GM21526 (cell line): ENCODE results near the gene GBF1.

ENCODE experiments used
- ATAC-seq: cut with Tn5 transposase; IDR thresholded peaks from one replicate; pipeline ENCODE4 v1.9.1; 2021; ENCODE audit warnings: moderate library complexity; ENCODE audit not compliant: unreplicated experiment, low FRiP score

The GBF1 gene

DNA sequence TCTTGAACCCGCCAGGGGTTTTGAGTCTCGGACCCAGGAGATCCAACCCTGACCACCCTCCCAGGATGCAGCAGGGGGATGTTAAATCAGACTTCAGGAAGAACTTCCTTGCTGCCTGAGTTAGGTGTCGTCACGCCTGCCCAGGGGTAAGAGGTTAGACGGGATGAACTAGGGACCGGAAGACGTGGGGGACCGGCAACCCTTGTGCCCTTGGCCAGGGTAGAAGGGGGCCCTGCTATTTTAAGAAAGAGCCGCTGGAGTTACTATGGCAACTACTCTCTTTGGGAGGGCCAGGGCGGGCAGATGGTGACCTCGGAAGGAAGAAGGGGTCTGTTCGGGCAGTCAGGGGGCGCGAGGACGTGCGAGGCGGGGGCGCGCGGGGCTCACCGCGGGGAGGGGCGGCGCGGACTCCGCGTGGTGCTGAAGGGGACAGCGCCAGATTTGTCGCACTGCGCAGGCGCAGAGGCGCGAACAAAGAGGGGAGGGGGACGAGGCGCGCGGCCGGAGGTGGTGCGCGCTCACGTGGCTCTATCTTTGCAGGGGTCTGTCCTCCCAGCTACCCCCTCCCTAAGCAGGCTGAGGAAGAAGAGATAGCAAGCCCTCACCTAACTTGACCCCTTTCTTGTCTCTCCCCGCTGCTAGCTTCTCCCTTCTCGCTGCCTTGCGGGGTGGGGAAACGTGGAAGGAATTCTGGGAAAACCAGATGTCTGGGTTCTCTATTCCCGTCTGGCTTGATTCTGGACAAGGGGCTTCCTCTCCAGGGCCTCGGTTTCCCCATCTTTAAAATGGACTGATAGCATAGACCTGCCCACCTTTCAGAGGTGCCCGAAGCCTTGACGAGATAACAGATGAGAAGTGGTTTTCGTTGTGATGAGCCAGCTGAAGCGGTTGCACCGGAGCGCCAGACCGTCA, 174.2 kb downstream of the GBF1 start:
- no peak for ATAC-seq

DNA sequence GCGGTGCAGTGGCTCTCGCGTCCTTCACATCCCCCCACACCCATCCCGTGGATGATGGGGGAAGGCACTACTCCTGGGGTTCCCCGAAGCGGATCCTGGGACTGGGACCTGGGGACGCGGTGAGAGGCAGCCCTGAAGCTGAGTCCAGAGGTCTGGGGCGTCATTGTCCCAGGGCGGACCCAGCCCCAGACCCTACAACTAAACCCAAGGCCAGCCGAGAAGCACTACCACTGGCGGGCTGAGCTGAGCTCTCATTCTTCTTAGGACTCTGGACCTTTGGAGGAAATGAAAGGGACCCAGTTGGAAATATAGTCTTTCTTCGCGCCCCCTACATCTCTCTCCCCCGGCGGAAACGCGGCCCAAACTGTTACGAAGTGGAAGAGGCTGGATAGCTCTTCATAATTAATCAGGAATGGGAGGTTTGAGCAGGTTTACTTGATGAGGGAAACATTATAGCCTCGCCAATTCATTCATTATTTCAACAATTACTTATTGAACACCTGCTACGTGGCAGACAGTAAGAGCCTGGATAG, 174.9 kb downstream of the GBF1 start:
- no peak for ATAC-seq

- peak; percentile 52 for ATAC-seq
Measured at GRCh38 chr10:102420714-102421506, 175.6 kb downstream of the GBF1 start, which contains the start of gene FBXL15. Gene FBXL15, plus strand, starts transcription at chr10:102420836. Its CDS starts 294 bp downstream, at chr10:102421130.

GRCh38 chr10:102421507-102421756, 176.1 kb downstream of the GBF1 start:
- no peak for ATAC-seq

- peak; percentile 2 for ATAC-seq
Measured at GRCh38 chr10:102421757-102422512, 176.6 kb downstream of the GBF1 start.

GRCh38 chr10:102422545-102423129, 177.3 kb downstream of the GBF1 start:
- ATAC-seq: no peak

- ATAC-seq: no peak
Measured at GRCh38 chr10:102423372-102423968, 178.1 kb downstream of the GBF1 start.

- no peak for ATAC-seq
Measured at GRCh38 chr10:102424145-102424544, 178.8 kb downstream of the GBF1 start.

DNA sequence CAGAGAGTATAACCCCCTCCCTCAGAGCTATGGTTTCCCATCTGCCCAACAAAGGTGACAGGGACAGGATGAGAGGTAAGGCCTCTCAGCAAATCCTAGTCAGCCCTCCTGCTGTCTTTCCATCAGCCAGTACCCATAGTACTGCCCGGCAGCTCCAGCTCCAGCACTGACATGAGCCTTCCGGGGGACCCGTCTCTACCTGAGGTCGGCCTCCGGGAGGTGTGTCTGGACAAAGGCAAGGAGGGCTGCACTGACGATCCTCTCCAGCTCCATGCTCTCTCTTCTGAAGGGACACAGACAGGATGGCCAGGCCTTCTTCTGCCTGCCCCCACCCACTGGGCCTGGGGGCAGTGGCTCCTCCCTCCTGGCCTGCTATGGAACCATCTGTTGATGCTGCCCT, 179.6 kb downstream of the GBF1 start:
- ATAC-seq: no peak

- ATAC-seq: no peak
Measured at GRCh38 chr10:102425444-102425843, 180.1 kb downstream of the GBF1 start.

DNA sequence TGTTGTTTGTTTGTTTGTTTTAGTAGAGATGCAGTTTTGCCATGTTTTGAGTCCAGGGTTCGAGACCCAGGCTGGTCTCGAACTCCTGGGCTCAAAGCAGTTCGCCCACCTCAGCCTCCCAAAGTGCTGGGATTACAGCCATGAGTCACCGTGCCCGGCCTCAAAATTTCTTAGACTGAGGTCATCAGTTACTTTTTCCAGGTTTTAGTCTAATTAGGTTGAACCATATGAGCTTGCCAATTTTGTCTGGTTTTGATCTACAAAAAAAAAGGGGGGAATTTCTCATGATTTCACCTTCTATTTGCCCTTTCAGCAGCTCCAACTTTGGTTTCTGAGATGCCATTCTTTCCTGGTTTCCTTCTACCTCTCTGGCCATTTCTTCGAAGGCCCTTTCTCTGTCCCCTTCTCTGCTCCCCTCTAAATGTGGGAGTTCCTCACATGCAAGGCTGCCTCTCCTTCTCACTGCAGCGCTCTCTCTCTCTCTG, 181.5 kb downstream of the GBF1 start:
- ATAC-seq: no peak

DNA sequence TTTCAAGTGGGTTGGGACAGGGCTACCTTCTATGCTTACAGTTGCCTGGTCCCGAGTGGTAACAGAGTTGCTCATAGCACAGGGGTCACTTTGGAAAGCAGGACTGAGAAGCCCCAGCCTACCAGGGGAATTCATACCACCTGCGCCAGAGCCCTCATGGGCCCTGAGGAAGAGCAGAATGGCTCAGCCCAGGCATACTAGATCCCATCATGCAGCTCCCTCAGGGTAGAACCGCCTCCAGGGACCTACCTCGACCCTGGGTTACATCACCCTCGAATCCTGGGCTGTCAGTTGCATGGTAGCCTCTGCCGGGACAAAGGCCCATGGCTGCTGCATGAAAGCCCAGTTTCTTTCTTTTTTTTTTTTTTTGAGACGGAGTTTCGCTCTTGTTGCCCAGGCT, 184.1 kb downstream of the GBF1 start:
- ATAC-seq: no peak

DNA sequence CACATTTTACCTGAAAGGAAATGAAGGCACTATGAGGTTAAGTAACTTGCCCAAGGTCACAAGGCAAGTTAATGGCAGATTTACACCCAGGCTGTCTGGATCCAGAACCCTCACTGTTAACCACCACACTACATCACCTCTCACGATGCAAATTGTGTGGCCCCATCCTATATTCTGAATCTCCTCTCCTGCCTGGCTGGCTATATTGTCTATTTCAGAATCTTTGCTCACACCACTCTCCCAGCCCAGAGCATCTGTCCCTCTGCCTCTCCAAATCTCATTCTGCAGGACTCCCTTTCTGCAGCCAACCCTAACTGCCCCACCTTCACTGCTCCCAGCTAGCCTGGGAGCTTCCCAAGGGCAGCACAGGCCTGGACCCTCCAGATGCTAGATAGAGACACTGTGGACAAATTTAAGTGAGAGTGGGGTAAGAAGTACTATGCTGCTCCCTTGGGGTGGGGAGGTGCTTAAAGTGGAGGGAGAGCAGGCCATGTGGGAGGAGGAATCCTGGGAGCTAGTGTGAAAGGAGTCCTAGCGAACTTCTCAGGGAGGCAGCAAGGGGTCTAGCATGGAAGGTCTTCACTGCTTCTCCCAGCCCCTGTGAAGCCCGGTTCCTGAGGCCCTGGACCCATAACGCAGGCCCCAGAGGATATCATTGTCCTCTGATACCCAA, 186.3 kb downstream of the GBF1 start:
- no peak for ATAC-seq
